Keratinocyte (primary cell): ENCODE results near the gene HSD17B14. TPM values are rescaled to one million over a fixed set of nuclear protein-coding genes. Genes with fewer than 3 reads are reported as not detected.
"Not testable (repeated sequence)": the region's sequence is repeated elsewhere in the genome, so short reads cannot be mapped to it uniquely, and the experiment has no call there.

Source experiments
- DNase-seq: peaks from one replicate; pipeline ENCODE4 v3.0.0-alpha.2; 2011; ENCODE audit warnings: low read depth, missing footprints, low spot score
- FAIRE-seq: peaks from 2 replicates; lab custom pipeline; 2011; peaks lifted over from hg19 to GRCh38; lab: Jason Lieb, UNC
- H2AFZ ChIP-seq: 2 replicates; pipeline ENCODE4 v1.6.0; 2012; ENCODE audit warnings: low read length, control low read depth, inconsistent platforms; ENCODE audit not compliant: control insufficient read depth
- H3K27ac ChIP-seq: 2 replicates; pipeline ENCODE4 v1.5.1; 2011; ENCODE audit warnings: low read length; ENCODE audit not compliant: control insufficient read depth, insufficient read depth
- H3K27me3 ChIP-seq: 3 replicates; pipeline ENCODE4 v1.6.0; 2011; ENCODE audit warnings: low read length; ENCODE audit not compliant: control insufficient read depth, insufficient read depth; ENCODE audit errors: extremely low read depth
- H3K36me3 ChIP-seq, 2 experiments: 2 replicates in 1 of 2; 3 replicates in 1 of 2; pipeline ENCODE4 v1.5.1; 2011; ENCODE audit warnings: low read length in 2 of 2, mild to moderate bottlenecking in 1 of 2; ENCODE audit not compliant: control insufficient read depth in 2 of 2, insufficient read depth in 2 of 2; ENCODE audit errors: extremely low read depth in 1 of 2
- H3K4me1 ChIP-seq: 3 replicates; pipeline ENCODE4 v1.5.1; 2011; ENCODE audit warnings: low read length; ENCODE audit not compliant: control insufficient read depth, insufficient read depth; ENCODE audit errors: extremely low read depth
- H3K4me2 ChIP-seq: 3 replicates; pipeline ENCODE4 v1.6.0; 2011; ENCODE audit warnings: low read depth, low read length; ENCODE audit not compliant: control insufficient read depth, insufficient read depth; ENCODE audit errors: extremely low read depth
- H3K4me3 ChIP-seq, 3 experiments: fragments of 200-600 bp in 1 of 3; sonication (generic) in 1 of 3; 2 replicates in 2 of 3; 3 replicates in 1 of 3; pipeline ENCODE4 v1.5.1; 2011 to 2016; ENCODE audit warnings: low read length in 3 of 3, mild to moderate bottlenecking in 3 of 3, control low read depth in 2 of 3, inconsistent platforms in 1 of 3, low read depth in 1 of 3, mixed read lengths in 1 of 3, mixed run types in 1 of 3, moderate library complexity in 1 of 3; ENCODE audit not compliant: control insufficient read depth in 2 of 3, insufficient read depth in 2 of 3; ENCODE audit errors: extremely low read depth in 1 of 3
- H3K79me2 ChIP-seq: 2 replicates; pipeline ENCODE4 v1.6.0; 2012; ENCODE audit warnings: low read length; ENCODE audit not compliant: control insufficient read depth, insufficient read depth
- H3K9ac ChIP-seq: 3 replicates; pipeline ENCODE4 v1.6.0; 2011; ENCODE audit warnings: low read length; ENCODE audit not compliant: control insufficient read depth, insufficient read depth; ENCODE audit errors: extremely low read depth
- H3K9me1 ChIP-seq: 3 replicates; pipeline ENCODE4 v1.6.0; 2011; ENCODE audit warnings: low read length; ENCODE audit not compliant: control insufficient read depth, insufficient read depth; ENCODE audit errors: extremely low read depth
- H3K9me3 ChIP-seq: 2 replicates; pipeline ENCODE4 v1.5.1; 2012; ENCODE audit warnings: low read depth, low read length; ENCODE audit not compliant: control insufficient read depth
- H4K20me1 ChIP-seq: 3 replicates; pipeline ENCODE4 v1.6.0; 2011; ENCODE audit warnings: low read length; ENCODE audit not compliant: control insufficient read depth, insufficient read depth; ENCODE audit errors: extremely low read depth
- CTCF ChIP-seq, 3 experiments: IDR thresholded peaks in 1 of 3; conservative IDR thresholded peaks in 1 of 3; optimal IDR thresholded peaks in 1 of 3; 2 replicates in 2 of 3; 3 replicates in 1 of 3; pipeline versions ENCODE3 to v1.5.1; 2011; ENCODE audit warnings: low read length in 3 of 3, mild to moderate bottlenecking in 3 of 3, moderate library complexity in 2 of 3, control low read depth in 1 of 3, inconsistent platforms in 1 of 3; ENCODE audit not compliant: insufficient read depth in 2 of 3; ENCODE audit errors: extremely low read depth in 1 of 3
- EZH2 ChIP-seq: IDR thresholded peaks from one replicate; pipeline ENCODE4 v1.6.1; 2012; ENCODE audit warnings: inconsistent platforms, mild to moderate bottlenecking, low read length, moderate library complexity
- dilution Hi-C: fragments of 300-500 bp; cut with MboI; formaldehyde crosslinking; loops from one replicate; pipeline ENCODE4 v1.7.0; 2020; ENCODE audit warnings: low sequenced_read_pairs; ENCODE audit not compliant: extremely low pct_ligation_motif_present
- polyA plus RNA-seq, 5 experiments: library from polyadenylated mRNA; depleted of rRNA in 3 of 5; stranded (reverse) in 3 of 5; stranded (forward) in 1 of 5; unstranded in 1 of 5; fragments of >200 nt; gene quantifications; 1 replicate in 1 of 5; 2 replicates in 3 of 5; 3 replicates in 1 of 5; pipeline versions ENCODE4 v1.2.1 to v1.2.3, GENCODE V29; 2011 to 2012; ENCODE audit warnings: missing spikeins in 2 of 5, low read depth in 1 of 5, low replicate concordance in 1 of 5
- small RNA-seq, 3 experiments: library from RNA; depleted of rRNA; stranded (forward); fragments of <200 nt; gene quantifications; one replicate each; pipeline ENCODE3, GENCODE V24; 2012; ENCODE audit warnings: low read depth in 3 of 3, low replicate concordance in 1 of 3; ENCODE audit not compliant: insufficient read length in 3 of 3

The HSD17B14 gene
- polyA plus RNA-seq, 1 donor (not counting 4 experiments of a cell fraction or from before 2014, with no cell fraction given) = 0.92 TPM

GRCh38 chr19:48768994-48769713 is 67.1 kb downstream of the HSD17B14 start:
- peaks cover 4% of the 10 kb centered on the region for H3K4me1 ChIP-seq
- H4K20me1 ChIP-seq = no peaks in the 10 kb centered on the region
- FAIRE-seq = no peak
- TF ChIP-seq EZH2 (no peak), CTCF (optimal IDR thresholded peaks at IDR 0.05 in 1 of 3, IDR thresholded peaks at IDR 0.05 in 1 of 3, conservative IDR thresholded peaks at IDR 0.05 in 1 of 3; ENCODE audit: extremely low read depth in 1 of 3, insufficient read depth in 2 of 3, low read length in 3 of 3) (no peak)
- no peaks in the 10 kb centered on the region for H3K27me3 ChIP-seq
- H3K27ac ChIP-seq = no peak overlapping the region
- H2AFZ ChIP-seq = no peak overlapping the region
- no peaks in the 10 kb centered on the region for H3K9me3 ChIP-seq
- no peaks in the 10 kb centered on the region for H3K9me1 ChIP-seq
- no peaks in the 10 kb centered on the region for H3K79me2 ChIP-seq
- dilution Hi-C loops = no loop called here
- no peak for DNase-seq
- no peak overlapping the region for H3K4me3 ChIP-seq
- no peaks in the 10 kb centered on the region for H3K36me3 ChIP-seq
- no peak overlapping the region for H3K9ac ChIP-seq
- H3K4me2 ChIP-seq = no peak overlapping the region

- H3K4me3 ChIP-seq, H3K4me1 ChIP-seq, dilution Hi-C loops: not testable (repeated sequence)
These were observed 68.0 kb downstream of the HSD17B14 start for GRCh38 chr19:48768171-48768753.

GRCh38 chr19:48765816-48766215 is 70.5 kb downstream of the HSD17B14 start:
- H3K4me3 ChIP-seq, H3K4me2 ChIP-seq, H3K27ac ChIP-seq, H3K9me1 ChIP-seq, H3K79me2 ChIP-seq, H2AFZ ChIP-seq, H3K4me1 ChIP-seq, H3K36me3 ChIP-seq, FAIRE-seq, dilution Hi-C loops, H3K9me3 ChIP-seq, DNase-seq, H3K9ac ChIP-seq, H4K20me1 ChIP-seq: not testable (repeated sequence)
- peaks cover 11% of the 10 kb centered on the region for H3K27me3 ChIP-seq

More at GRCh38 chr19:48768171-48768753, 68.0 kb downstream of the HSD17B14 start:
- H3K9me3 ChIP-seq, H3K36me3 ChIP-seq, H3K9ac ChIP-seq, H3K79me2 ChIP-seq, H3K27me3 ChIP-seq, H3K27ac ChIP-seq, H3K9me1 ChIP-seq, FAIRE-seq, H3K4me2 ChIP-seq, DNase-seq, H2AFZ ChIP-seq, H4K20me1 ChIP-seq: not testable (repeated sequence)

Small RNA genes within 50 kb of the gene (small RNA-seq; reads per million reads assigned to genes)
- 0 reads per million in 3 experiments for gene RNU6-317P

Other genes starting within 250 kb of the HSD17B14 start
- gene SPACA4, start 229.7 kb downstream of the HSD17B14 start, polyA plus RNA-seq = 0.08 TPM in 1 of 3 replicates, not detected in the others
- 0.06 to 0.31 TPM (median 0.17 TPM) in 3 replicates for gene FAM83E, start 221.4 kb downstream of the HSD17B14 start, polyA plus RNA-seq
- 1,010 to 1,534 TPM (median 1,015 TPM) in 3 replicates for gene RPL18, start 217.3 kb downstream of the HSD17B14 start, polyA plus RNA-seq
- 2.8 to 3.8 TPM (median 3.4 TPM) in 3 replicates for gene SPHK2, start 217.0 kb downstream of the HSD17B14 start, polyA plus RNA-seq
- 0.79 to 2.0 TPM (median 1.0 TPM) in 3 replicates for gene DBP, start 199.1 kb downstream of the HSD17B14 start, polyA plus RNA-seq
- gene CA11, start 190.3 kb downstream of the HSD17B14 start, polyA plus RNA-seq = 1.6 to 3.9 TPM (median 1.7 TPM) in 3 replicates
- gene NTN5, start 163.5 kb downstream of the HSD17B14 start, polyA plus RNA-seq = 0.07 to 0.19 TPM (median 0.07 TPM) in 3 replicates
- gene FUT2, start 140.5 kb downstream of the HSD17B14 start, polyA plus RNA-seq = 2.3 to 4.0 TPM (median 3.7 TPM) in 3 replicates
- gene MAMSTR, start 116.8 kb downstream of the HSD17B14 start, polyA plus RNA-seq = 0.35 to 0.39 TPM (median 0.37 TPM) in 3 replicates
- gene RASIP1, start 95.9 kb downstream of the HSD17B14 start, polyA plus RNA-seq = 2.2 to 4.8 TPM (median 2.3 TPM) in 3 replicates
- gene IZUMO1, start 89.6 kb downstream of the HSD17B14 start, polyA plus RNA-seq = 0.28 to 0.75 TPM (median 0.63 TPM) in 3 replicates
- gene FUT1, start 83.8 kb downstream of the HSD17B14 start, polyA plus RNA-seq = 3.2 to 5.3 TPM (median 3.7 TPM) in 3 replicates
- not detected in 3 replicates for gene FGF21, start 81.0 kb downstream of the HSD17B14 start, polyA plus RNA-seq
- gene BCAT2, start 25.5 kb downstream of the HSD17B14 start, polyA plus RNA-seq = 19.0 to 27.3 TPM (median 20.4 TPM) in 3 replicates
- gene PLEKHA4, start 32.1 kb upstream of the HSD17B14 start, polyA plus RNA-seq = 1.2 to 2.2 TPM (median 1.8 TPM) in 3 replicates
- 23.6 to 36.6 TPM (median 32.5 TPM) in 3 replicates for gene PPP1R15A, start 35.9 kb upstream of the HSD17B14 start, polyA plus RNA-seq
- gene TULP2, start 62.3 kb upstream of the HSD17B14 start, polyA plus RNA-seq = not detected in 3 replicates
- 44.3 to 65.1 TPM (median 59.2 TPM) in 3 replicates for gene NUCB1, start 63.8 kb upstream of the HSD17B14 start, polyA plus RNA-seq
- gene DHDH, start 97.2 kb upstream of the HSD17B14 start, polyA plus RNA-seq = 0.45 to 1.8 TPM (median 0.52 TPM) in 3 replicates
- gene BAX, start 118.4 kb upstream of the HSD17B14 start, polyA plus RNA-seq = 75.3 to 139 TPM (median 113 TPM) in 3 replicates
- 805 to 2,115 TPM (median 838 TPM) in 3 replicates for gene FTL, start 128.8 kb upstream of the HSD17B14 start, polyA plus RNA-seq
- 46.5 to 61.9 TPM (median 58.6 TPM) in 3 replicates for gene GYS1, start 156.8 kb upstream of the HSD17B14 start, polyA plus RNA-seq
- 126 to 162 TPM (median 141 TPM) in 3 replicates for gene RUVBL2, start 157.4 kb upstream of the HSD17B14 start, polyA plus RNA-seq
- gene LHB, start 180.6 kb upstream of the HSD17B14 start, polyA plus RNA-seq = 0.33 to 0.44 TPM in 2 of 3 replicates, not detected in the other
- not detected in 3 replicates for gene CGB3, start 187.8 kb upstream of the HSD17B14 start, polyA plus RNA-seq
- gene CGB2, start 195.4 kb upstream of the HSD17B14 start, polyA plus RNA-seq = not detected in 3 replicates
- gene CGB1, start 200.4 kb upstream of the HSD17B14 start, polyA plus RNA-seq = not detected in 3 replicates
- 0.20 to 0.24 TPM (median 0.21 TPM) in 3 replicates for gene CGB5, start 207.4 kb upstream of the HSD17B14 start, polyA plus RNA-seq
- not detected in 3 replicates for gene CGB8, start 212.6 kb upstream of the HSD17B14 start, polyA plus RNA-seq
- 0.92 to 4.1 TPM (median 1.2 TPM) in 3 replicates for gene CGB7, start 221.3 kb upstream of the HSD17B14 start, polyA plus RNA-seq
- gene NTF4, start 228.3 kb upstream of the HSD17B14 start, polyA plus RNA-seq = 5.5 to 14.4 TPM (median 8.3 TPM) in 3 replicates
- gene KCNA7, start 236.2 kb upstream of the HSD17B14 start, polyA plus RNA-seq = not detected in 3 replicates
- gene SNRNP70, start 249.0 kb upstream of the HSD17B14 start, polyA plus RNA-seq = 116 to 186 TPM (median 149 TPM) in 3 replicates